COLO668 (cell line): Measurements from ENCODE around the gene MSH6.

ENCODE experiments used
- DNase-seq: peaks from one replicate; lab custom pipeline; 2025; ENCODE audit not compliant: unreplicated experiment; lab: John Stamatoyannopoulos, UW

MSH6 gene, protein sequence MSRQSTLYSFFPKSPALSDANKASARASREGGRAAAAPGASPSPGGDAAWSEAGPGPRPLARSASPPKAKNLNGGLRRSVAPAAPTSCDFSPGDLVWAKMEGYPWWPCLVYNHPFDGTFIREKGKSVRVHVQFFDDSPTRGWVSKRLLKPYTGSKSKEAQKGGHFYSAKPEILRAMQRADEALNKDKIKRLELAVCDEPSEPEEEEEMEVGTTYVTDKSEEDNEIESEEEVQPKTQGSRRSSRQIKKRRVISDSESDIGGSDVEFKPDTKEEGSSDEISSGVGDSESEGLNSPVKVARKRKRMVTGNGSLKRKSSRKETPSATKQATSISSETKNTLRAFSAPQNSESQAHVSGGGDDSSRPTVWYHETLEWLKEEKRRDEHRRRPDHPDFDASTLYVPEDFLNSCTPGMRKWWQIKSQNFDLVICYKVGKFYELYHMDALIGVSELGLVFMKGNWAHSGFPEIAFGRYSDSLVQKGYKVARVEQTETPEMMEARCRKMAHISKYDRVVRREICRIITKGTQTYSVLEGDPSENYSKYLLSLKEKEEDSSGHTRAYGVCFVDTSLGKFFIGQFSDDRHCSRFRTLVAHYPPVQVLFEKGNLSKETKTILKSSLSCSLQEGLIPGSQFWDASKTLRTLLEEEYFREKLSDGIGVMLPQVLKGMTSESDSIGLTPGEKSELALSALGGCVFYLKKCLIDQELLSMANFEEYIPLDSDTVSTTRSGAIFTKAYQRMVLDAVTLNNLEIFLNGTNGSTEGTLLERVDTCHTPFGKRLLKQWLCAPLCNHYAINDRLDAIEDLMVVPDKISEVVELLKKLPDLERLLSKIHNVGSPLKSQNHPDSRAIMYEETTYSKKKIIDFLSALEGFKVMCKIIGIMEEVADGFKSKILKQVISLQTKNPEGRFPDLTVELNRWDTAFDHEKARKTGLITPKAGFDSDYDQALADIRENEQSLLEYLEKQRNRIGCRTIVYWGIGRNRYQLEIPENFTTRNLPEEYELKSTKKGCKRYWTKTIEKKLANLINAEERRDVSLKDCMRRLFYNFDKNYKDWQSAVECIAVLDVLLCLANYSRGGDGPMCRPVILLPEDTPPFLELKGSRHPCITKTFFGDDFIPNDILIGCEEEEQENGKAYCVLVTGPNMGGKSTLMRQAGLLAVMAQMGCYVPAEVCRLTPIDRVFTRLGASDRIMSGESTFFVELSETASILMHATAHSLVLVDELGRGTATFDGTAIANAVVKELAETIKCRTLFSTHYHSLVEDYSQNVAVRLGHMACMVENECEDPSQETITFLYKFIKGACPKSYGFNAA (N-terminal part only)

DNA sequence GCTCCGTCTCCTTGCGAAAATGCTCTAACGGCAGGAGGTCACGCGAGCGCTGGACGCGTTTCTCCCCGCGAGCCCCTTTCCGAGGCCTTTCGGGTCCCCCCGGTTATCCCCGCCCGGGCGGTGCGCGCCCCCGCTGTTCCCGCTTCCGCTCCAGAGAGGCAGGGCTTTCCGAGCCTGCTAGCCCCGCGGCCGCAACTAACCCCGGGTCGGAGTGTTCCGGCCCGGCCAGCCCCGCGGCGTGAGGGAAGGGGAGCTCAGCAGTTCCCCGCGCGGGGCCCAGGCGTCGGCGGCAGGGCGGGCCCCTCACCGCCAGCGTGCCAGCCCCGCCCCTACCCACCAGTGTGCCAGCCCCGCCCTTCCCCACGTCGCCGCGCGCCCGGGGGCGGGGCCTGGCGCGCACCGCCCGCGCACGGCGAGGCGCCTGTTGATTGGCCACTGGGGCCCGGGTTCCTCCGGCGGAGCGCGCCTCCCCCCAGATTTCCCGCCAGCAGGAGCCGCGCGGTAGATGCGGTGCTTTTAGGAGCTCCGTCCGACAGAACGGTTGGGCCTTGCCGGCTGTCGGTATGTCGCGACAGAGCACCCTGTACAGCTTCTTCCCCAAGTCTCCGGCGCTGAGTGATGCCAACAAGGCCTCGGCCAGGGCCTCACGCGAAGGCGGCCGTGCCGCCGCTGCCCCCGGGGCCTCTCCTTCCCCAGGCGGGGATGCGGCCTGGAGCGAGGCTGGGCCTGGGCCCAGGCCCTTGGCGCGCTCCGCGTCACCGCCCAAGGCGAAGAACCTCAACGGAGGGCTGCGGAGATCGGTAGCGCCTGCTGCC lies at the start of gene MSH6:
MSH6 (plus strand) TSS at position 475 of the 815 bp plus-strand sequence; CDS start at position 564, 89 bp downstream.
- peak; percentile 95 for DNase-seq

DNA sequence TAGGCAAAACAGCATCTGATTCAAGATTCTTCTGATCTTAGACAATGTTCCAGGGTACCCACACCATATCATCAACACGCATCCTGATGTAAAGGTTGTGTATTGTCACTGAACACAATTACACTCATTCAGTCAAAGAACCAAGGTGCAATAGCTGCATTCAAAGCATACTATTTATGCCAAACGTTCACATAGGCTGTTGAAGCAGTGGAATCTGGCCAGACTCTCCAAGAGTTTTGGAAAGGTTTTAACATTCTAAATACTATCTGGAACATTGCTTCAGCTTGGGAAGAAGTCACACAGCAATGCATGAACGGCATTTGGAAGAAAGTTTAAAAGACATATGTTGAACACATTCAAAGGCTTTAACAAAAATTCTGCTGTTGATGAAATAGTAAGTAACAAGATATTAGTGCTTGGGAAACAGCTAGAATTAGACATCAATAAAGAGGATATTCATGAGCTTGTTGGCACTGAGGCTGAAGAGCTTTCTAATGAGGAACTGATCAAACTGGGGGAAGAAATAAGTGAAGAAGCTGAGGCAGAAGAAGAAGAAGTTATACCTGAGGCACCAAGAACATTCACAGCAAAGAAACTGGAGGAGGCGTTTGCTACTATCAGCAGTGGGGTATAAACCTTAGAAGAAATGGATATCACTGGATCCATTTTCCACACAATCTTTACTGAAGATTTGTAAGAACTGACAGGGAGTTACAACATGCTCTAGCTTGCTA lies 47.6 kb upstream of the MSH6 start:
- no peak for DNase-seq

DNA sequence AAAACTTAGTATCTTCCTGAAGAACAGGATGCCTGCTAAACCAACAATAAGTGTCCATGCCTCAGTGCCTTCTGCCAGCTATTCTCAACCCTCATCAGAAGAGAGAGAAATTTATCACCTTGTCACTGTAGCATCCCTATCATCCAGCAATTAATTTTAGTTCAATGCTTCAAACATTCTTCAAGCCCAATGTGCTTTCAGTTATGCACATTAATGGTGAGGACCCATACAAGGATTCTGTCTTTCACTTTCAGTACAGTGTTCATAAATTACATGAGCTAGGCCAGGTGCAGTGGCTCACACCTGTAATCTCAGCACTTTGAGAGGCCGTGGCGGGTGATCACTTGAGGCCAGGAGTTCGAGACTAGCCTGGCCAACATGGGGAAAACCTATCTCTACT lies 47.0 kb upstream of the MSH6 start:
- no peak for DNase-seq

DNA sequence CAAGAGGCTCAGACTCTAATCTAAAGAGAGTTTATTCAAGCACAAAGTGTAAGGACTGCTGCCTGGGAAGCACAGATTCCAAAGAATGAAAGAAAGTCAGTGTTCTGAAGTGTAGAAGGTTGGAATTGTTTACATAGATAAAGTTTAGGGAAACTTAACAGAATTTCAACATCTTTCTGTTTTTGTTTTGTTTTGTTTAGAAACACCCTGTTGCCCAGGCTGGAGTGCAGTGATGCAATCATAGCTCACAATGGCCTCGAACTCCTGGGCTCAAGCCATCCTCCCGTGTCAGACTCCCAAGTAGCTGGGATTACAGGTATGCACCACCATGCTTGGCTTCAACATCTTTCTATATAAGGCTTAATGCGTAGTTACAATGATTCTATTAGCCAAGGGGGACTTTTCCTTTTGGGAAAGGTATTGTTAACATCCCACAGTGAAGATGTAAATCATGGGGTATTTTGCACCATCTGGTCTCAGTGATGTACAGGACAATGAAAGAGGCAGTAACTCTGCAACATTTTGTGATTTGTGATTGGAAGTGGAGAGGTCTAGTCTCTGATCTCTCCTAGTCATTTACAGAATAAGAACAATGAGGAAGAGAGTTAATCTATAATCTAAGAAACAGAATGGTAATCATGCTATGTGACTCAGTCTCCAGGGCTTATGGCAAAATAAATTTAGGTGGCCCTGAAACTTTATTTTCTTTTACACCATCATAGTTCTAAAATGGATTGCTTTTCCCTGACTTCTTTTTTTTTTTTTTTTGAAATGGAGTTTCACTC lies 45.6 kb upstream of the MSH6 start:
- DNase-seq: no peak

DNA sequence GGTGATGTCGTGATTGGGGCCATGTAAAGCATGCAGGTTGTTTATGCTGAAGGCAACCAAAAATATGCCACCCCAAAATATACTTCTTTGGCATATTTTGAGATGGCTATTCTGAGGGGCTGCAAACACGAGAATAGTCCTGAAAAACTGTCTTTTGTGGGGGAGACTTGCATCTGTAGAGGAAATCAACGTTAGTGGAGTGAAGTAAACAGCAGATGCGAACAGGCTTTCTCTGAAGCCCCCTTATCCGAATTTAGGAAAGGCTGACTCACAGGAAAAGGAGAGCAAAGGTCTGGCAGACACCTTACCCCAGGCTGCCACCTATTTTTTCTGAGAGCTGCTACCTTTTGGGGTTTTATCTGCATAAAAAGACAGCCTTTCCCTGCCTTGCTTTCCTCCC lies 44.6 kb upstream of the MSH6 start:
- DNase-seq: no peak

DNA sequence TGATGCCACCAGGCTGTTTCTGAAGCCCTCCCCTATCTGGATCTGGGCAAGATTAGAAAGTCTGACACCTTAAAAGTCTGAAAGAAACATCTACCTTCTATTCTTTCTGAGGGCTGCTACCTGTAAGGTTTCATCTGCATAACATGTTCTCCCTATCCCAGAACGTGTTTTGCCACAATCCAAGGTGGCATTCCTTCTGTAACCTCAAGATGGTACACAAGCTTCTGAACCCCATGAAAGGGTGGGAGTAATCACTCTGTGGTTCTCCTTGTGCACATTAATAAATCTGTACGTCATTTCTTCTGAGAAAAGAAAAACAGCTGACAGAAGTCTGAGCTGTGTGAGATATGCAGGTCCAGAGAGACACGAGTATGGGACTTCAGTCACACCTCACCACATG lies 41.8 kb upstream of the MSH6 start:
- no peak for DNase-seq

DNA sequence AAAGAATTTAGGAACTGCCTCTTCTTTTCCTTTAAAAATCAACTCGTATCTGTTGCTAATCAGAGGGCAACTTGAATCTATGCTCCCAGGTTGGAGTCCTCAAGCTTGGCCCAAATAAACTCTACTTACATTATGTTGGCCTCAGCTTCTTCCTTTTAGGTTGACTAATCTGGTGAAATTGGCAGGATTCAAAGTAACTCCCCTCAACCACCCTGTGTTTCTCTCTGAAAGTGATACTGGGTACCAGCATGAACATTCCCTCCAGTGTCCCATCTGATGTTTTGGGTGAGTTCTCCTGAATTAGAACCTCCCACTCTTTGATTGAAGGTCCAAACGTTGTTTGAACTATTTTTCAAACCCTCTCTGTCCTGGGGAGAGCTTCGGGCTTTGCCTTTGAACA lies 41.3 kb upstream of the MSH6 start:
- DNase-seq: no peak

DNA sequence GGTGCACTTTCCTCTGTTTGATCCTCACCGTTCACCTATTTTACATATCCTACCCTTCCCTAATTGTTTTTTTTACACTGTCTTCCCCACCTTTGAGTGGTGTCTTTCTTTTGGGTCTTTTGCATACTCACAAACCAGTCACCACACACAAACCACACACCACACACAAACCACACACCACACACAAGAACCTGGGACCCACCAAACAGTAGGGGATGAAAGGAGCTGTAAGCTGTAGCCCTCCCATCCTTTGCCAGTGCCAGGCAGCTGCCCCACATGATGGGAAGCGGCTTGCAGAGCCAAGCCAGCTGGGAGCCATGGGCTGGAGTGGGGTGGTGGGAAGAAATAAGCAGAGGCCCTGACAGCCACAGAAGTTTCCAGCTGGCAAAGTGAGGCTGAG lies 38.9 kb upstream of the MSH6 start:
- DNase-seq: no peak

DNA sequence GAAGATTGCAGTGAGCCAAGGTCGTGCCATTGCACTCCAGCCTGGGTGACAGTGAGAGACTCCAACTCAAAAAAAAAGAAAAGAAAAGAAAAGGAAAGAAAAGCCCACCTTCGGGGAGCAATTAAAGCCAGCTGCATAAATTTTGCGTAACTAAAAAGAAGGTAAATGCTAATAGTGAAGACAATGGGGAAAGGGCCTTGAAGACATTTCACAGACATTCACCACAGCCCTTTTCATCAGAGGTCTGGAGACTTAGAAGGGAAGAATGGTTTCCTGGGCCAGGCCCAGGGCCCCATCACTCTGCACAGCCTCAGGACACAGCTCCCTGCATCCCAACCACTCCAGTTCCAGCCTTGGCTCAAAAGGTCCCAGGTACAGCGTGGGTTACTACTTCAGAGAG lies 35.1 kb upstream of the MSH6 start:
- DNase-seq: no peak

DNA sequence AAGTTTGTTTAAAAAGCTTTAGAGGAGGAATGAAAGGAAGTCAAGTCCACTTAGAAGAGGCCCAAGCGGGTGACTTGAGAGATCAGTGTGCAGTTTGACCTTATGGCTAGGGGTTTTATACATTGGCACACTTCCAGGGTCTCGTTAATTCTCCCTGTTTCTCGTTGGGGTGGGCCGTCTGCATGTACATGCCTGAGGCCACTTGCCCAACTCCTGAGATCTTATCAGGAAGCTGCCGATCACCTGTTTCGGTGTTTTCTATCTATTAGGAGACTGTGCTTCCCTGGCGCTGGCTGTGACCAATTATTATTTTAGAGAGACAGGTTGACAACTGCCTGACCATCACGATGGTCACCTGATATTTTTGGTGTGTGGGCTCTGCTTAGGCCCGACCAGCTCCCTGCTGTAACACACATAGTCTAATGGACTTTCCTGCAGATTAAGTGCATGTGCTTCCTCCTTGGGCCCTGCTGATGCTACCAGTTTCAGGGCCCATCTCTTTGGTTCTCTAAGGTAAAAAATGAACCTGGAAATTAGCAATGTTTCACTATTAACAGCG lies 31.0 kb upstream of the MSH6 start:
- DNase-seq: no peak

DNA sequence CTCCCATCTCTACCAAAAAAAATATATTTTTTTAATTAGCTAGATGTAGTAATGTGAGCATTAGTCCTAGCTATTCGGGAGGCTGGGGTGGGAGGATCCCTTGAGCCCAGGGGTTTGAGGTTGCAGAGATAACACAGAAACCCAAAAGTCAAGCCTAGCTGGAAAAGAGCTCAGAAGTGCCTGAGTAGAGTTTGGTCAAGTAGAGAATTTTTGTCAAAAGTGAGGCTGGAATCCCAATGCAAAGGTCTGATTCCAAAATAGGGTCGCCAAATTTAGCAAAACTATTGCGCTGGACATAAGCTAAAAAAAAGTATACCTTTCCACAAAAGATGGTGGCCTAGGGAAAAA lies 15.5 kb upstream of the MSH6 start:
- no peak for DNase-seq

DNA sequence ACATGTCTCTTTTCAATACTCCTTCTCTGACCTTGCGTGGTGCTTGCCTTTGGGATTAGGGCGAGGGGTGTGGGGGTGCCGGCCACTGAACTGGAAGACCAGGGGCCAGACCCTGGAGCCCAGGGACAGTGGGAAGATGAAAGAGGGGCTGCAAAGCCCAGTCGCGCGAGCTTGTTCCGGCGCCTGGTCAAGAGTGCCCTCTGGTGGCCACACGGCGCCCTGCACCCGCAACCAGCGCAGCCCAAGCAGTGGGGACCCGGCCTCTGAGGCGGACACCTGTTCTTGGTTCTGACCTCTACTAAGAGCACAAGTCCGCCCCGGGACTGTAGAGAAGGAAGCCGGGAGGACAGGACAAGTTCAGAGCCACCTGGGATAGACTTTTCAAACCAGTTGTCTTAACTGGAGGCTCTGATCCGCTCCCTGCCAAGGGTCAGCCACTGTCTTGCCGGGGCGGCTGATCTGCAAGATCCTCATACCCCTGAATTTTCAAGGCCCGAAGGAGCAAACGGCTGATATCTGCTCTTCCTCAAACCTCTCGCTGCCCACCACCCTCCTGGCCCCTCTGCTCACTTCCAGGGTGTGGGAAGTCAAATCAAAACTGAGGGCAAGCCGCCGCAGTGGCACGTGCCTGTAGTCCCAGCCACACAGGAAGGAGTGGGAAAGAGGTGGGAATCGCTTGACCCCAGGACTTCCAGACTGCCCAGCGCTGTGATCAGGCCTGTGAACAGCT lies 14.9 kb upstream of the MSH6 start:
- peak; percentile 55 for DNase-seq

DNA sequence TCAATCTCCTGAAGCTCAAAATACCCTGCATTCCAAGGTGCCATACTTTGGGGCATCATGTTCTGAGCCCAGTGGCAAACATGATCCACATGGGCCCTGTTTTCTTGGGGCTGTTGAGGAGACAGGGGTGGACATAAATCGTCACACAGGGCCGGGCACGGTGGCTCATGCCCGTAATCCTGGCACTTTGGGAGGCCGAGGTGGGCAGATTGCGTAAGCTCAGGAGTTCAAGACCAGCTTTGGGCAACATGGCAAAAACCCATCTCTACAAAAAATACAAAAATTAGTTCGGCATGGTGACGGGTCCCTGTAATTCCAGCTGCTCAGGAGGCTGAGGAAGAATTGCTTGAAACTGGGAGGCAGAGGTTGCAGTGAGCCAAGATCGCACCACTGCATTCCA lies 13.6 kb upstream of the MSH6 start:
- no peak for DNase-seq

DNA sequence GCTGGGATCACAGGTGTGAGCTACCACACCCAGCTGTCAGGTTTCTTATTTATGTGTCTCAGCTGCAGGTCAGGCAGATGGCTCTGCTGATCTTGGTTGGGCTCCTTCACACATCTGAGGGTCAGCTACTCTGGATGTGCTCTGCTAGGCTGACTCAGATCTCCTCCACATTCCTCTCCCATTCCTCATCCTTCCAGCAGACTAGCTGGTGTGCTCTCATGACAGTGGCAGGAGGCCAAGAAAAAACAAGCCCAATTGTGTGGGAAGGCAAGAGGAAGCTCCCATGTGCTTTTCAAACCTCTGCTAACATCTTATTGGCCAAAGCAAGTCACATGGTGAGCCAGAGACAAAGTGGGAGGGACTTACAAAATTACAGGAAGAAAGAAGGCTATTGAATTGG lies 11.7 kb upstream of the MSH6 start:
- no peak for DNase-seq

DNA sequence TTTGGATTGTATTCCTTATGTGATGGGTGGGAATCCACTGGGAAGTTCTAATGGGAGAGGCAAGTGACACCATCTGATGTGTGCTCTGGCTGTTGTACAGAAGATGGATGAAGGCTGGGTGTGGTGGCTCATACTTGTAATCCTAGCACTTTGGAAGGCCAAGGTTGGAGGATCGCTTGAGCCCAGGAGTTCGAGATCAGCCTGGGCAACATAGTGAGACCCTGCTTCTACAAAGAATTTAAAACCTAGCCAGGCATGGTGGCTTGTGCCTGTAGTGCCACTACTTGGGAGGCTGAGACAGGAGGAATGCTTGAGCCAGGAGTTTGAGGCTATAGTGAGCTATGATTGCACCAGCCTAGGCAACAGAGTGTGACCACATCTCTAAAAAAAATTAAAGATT lies 10.6 kb upstream of the MSH6 start:
- no peak for DNase-seq

DNA sequence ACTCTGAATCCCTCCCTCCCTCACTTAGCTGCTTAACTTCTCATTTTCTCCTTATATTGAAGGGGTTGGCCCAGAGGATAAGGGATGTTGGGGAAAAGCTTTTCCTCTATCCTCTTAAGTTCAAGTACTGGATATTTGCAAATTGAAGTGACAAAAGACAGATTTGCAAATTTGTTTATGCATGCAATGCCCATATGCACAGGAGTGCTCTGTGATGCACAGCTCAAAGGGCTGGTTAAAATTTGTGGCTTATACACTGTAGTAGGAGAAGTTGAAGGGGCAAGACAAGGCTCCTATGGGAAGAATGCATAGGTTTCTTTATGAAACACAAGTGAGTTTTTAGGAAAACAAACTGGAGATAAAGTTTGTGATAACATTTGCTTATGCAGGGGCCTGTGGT lies 8.4 kb upstream of the MSH6 start:
- no peak for DNase-seq

DNA sequence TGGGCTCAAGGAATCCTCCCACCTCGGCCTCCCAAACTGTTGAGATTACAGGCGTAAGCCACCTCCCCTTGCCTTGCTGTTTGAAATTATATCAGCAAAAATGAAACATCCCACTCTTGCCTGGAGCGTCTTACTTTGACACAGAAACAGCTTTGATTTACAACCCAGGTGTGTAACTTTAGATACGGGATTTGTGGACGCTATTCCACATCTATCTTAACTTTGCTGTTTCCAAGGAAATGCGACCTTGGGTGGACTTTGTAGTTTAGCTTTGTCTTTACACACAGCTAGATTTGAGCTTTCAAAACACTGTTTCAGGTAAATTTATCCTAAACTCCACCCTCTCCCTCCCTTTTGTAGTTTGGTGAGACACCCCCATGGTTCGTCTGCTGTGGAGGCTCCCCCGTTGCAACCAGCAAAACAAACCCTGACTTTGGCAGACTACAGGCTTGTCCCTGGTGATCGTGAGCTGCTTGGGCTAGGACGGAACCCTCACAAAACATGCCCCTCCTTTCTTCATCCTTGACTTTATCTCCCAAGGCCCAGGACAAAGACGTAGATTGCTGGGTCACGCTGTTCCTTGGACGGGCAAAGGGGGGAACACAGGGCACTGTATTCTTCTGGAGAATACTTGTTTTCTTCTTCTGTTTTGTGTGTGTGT lies 5.5 kb upstream of the MSH6 start:
- DNase-seq: no peak
